ENCODE results near the gene CENPH. TPM values are rescaled to one million over a fixed set of nuclear protein-coding genes. Genes with fewer than 3 reads are reported as not detected.

CENPH gene
- 39.7 TPM for polyA plus RNA-seq (2012; ENCODE audit: insufficient read length, low read depth)

GRCh38 chr5:69189162-69190086, at the start of gene CENPH:
Gene CENPH, plus strand, starts transcription at chr5:69189583. Its CDS starts 52 bp downstream, at chr5:69189635.
- TF ChIP-seq SIN3A (IDR thresholded peaks at IDR 0.05; ENCODE audit: borderline replicate concordance, insufficient read depth, low read length) (peak; percentile 70), TAF1 (IDR thresholded peaks at IDR 0.05; ENCODE audit: borderline replicate concordance, insufficient read depth, low read length) (peak; percentile 28; the same call in 1 of the 2 replicates), REST (IDR thresholded peaks at IDR 0.05; ENCODE audit: insufficient read depth in 1 of 2, low read depth in 2 of 2, low read length in 2 of 2) (no peak), POLR2AphosphoS5 (IDR thresholded peaks at IDR 0.05; ENCODE audit: low read depth, low read length) (peak; percentile 91), FOXP2 (optimal IDR thresholded peaks at IDR 0.05; ENCODE audit: borderline replicate concordance, extremely low read depth, extremely low read length, insufficient read depth) (peak; percentile 41)

- no peak for TF ChIP-seq POLR2AphosphoS5 (IDR thresholded peaks at IDR 0.05; ENCODE audit: low read depth, low read length)
- no peak for TF ChIP-seq SIN3A (IDR thresholded peaks at IDR 0.05; ENCODE audit: borderline replicate concordance, insufficient read depth, low read length)
- TF ChIP-seq REST (IDR thresholded peaks at IDR 0.05; ENCODE audit: insufficient read depth in 1 of 2, low read depth in 2 of 2, low read length in 2 of 2), result no peak
- no peak for TF ChIP-seq TAF1 (IDR thresholded peaks at IDR 0.05; ENCODE audit: borderline replicate concordance, insufficient read depth, low read length)
- no peak for TF ChIP-seq FOXP2 (optimal IDR thresholded peaks at IDR 0.05; ENCODE audit: borderline replicate concordance, extremely low read depth, extremely low read length, insufficient read depth)
Observed at GRCh38 chr5:69140827-69141226, 48.6 kb upstream of the CENPH start.

GRCh38 chr5:69148981-69149675, 40.3 kb upstream of the CENPH start:
- TF ChIP-seq SIN3A (IDR thresholded peaks at IDR 0.05; ENCODE audit: borderline replicate concordance, insufficient read depth, low read length) (no peak), POLR2AphosphoS5 (IDR thresholded peaks at IDR 0.05; ENCODE audit: low read depth, low read length) (no peak), TAF1 (IDR thresholded peaks at IDR 0.05; ENCODE audit: borderline replicate concordance, insufficient read depth, low read length) (no peak), FOXP2 (optimal IDR thresholded peaks at IDR 0.05; ENCODE audit: borderline replicate concordance, extremely low read depth, extremely low read length, insufficient read depth) (no peak), REST (IDR thresholded peaks at IDR 0.05; ENCODE audit: insufficient read depth in 1 of 2, low read depth in 2 of 2, low read length in 2 of 2) (no peak)

GRCh38 chr5:69149676-69150010, 39.7 kb upstream of the CENPH start:
- no peak for TF ChIP-seq FOXP2 (optimal IDR thresholded peaks at IDR 0.05; ENCODE audit: borderline replicate concordance, extremely low read depth, extremely low read length, insufficient read depth)
- TF ChIP-seq SIN3A (IDR thresholded peaks at IDR 0.05; ENCODE audit: borderline replicate concordance, insufficient read depth, low read length), result no peak
- no peak for TF ChIP-seq REST (IDR thresholded peaks at IDR 0.05; ENCODE audit: insufficient read depth in 1 of 2, low read depth in 2 of 2, low read length in 2 of 2)
- TF ChIP-seq POLR2AphosphoS5 (IDR thresholded peaks at IDR 0.05; ENCODE audit: low read depth, low read length), result no peak
- no peak for TF ChIP-seq TAF1 (IDR thresholded peaks at IDR 0.05; ENCODE audit: borderline replicate concordance, insufficient read depth, low read length)

Data from PFSK-1 (cell line).